ENCODE results near the gene CKAP5.
A peak's percentile ranks its signal among the peaks of the same experiment; 100 is the strongest.

CKAP5 gene

GRCh38 chr11:46736146-46736545 is 109.9 kb downstream of the CKAP5 start:
- Histone ChIP-seq H3K4me2 (no peak overlapping the region), H3K27ac (no peak overlapping the region), H3K9me3 (no peaks in the 10 kb centered on the region), H4K20me1 (no peaks in the 10 kb centered on the region), H3K9ac (no peak overlapping the region), H3K27me3 (no peaks in the 10 kb centered on the region), H3K36me3 (peaks cover 29% of the 10 kb centered on the region), H3K4me3 (no peak overlapping the region), H3K4me1 (no peaks in the 10 kb centered on the region)
- TF ChIP-seq Cebpa-rat (IDR thresholded peaks at IDR 0.05), result no peak

GRCh38 chr11:46733234-46733633 is 112.8 kb downstream of the CKAP5 start:
- Histone ChIP-seq H3K9me3 (no peaks in the 10 kb centered on the region), H3K4me1 (no peaks in the 10 kb centered on the region), H3K27ac (no peak overlapping the region), H3K4me3 (no peak overlapping the region), H3K9ac (no peak overlapping the region), H3K36me3 (no peaks in the 10 kb centered on the region), H4K20me1 (no peaks in the 10 kb centered on the region), H3K4me2 (no peak overlapping the region), H3K27me3 (no peaks in the 10 kb centered on the region)
- no peak for TF ChIP-seq Cebpa-rat (IDR thresholded peaks at IDR 0.05)

- TF ChIP-seq Cebpa-rat (IDR thresholded peaks at IDR 0.05), result no peak
- Histone ChIP-seq H3K27me3 (no peaks in the 10 kb centered on the region), H3K9ac (no peak overlapping the region), H3K27ac (no peak overlapping the region), H3K9me3 (no peaks in the 10 kb centered on the region), H4K20me1 (no peaks in the 10 kb centered on the region), H3K4me3 (no peak overlapping the region), H3K36me3 (no peaks in the 10 kb centered on the region), H3K4me2 (no peak overlapping the region), H3K4me1 (no peaks in the 10 kb centered on the region)
These were observed 114.5 kb downstream of the CKAP5 start for GRCh38 chr11:46731545-46731944.

GRCh38 chr11:46729110-46730027 is 116.7 kb downstream of the CKAP5 start:
- no peak overlapping the region for H3K4me2 ChIP-seq
- H3K4me3 ChIP-seq, result no peak overlapping the region
- H3K27ac ChIP-seq, result no peak overlapping the region
- H3K4me1 ChIP-seq, result peaks cover 2% of the 10 kb centered on the region
- TF ChIP-seq Cebpa-rat (IDR thresholded peaks at IDR 0.05), result no peak
- no peak overlapping the region for H3K9ac ChIP-seq
- H4K20me1 ChIP-seq, result no peaks in the 10 kb centered on the region
- H3K36me3 ChIP-seq, result no peaks in the 10 kb centered on the region
- no peaks in the 10 kb centered on the region for H3K9me3 ChIP-seq
- H3K27me3 ChIP-seq, result no peaks in the 10 kb centered on the region

- Histone ChIP-seq H4K20me1 (no peaks in the 10 kb centered on the region), H3K27ac (no peak overlapping the region), H3K9ac (no peak overlapping the region), H3K4me2 (no peak overlapping the region), H3K36me3 (no peaks in the 10 kb centered on the region), H3K4me1 (peaks cover 9% of the 10 kb centered on the region), H3K27me3 (no peaks in the 10 kb centered on the region), H3K4me3 (no peak overlapping the region), H3K9me3 (no peaks in the 10 kb centered on the region)
- no peak for TF ChIP-seq Cebpa-rat (IDR thresholded peaks at IDR 0.05)
These were observed 117.4 kb downstream of the CKAP5 start for GRCh38 chr11:46728659-46729040.

GRCh38 chr11:46727952-46728658 is 118.0 kb downstream of the CKAP5 start:
- Histone ChIP-seq H3K36me3 (no peaks in the 10 kb centered on the region), H4K20me1 (no peaks in the 10 kb centered on the region), H3K27me3 (no peaks in the 10 kb centered on the region), H3K9me3 (no peaks in the 10 kb centered on the region), H3K27ac (no peak overlapping the region), H3K9ac (no peak overlapping the region), H3K4me2 (no peak overlapping the region), H3K4me3 (no peak overlapping the region), H3K4me1 (peaks cover 11% of the 10 kb centered on the region)
- no peak for TF ChIP-seq Cebpa-rat (IDR thresholded peaks at IDR 0.05)

GRCh38 chr11:46726206-46726862 is 119.7 kb downstream of the CKAP5 start:
- Histone ChIP-seq H3K27me3 (no peaks in the 10 kb centered on the region), H3K27ac (no peak overlapping the region), H3K36me3 (no peaks in the 10 kb centered on the region), H3K4me1 (peaks cover 11% of the 10 kb centered on the region), H3K4me3 (no peak overlapping the region), H3K4me2 (no peak overlapping the region), H3K9me3 (no peaks in the 10 kb centered on the region), H3K9ac (no peak overlapping the region), H4K20me1 (no peaks in the 10 kb centered on the region)
- no peak for TF ChIP-seq Cebpa-rat (IDR thresholded peaks at IDR 0.05)

- Histone ChIP-seq H3K4me3 (no peak overlapping the region), H3K27ac (no peak overlapping the region), H3K9me3 (no peaks in the 10 kb centered on the region), H3K36me3 (no peaks in the 10 kb centered on the region), H3K4me1 (peaks cover 11% of the 10 kb centered on the region), H3K9ac (no peak overlapping the region), H3K4me2 (no peak overlapping the region), H3K27me3 (no peaks in the 10 kb centered on the region), H4K20me1 (no peaks in the 10 kb centered on the region)
- TF ChIP-seq Cebpa-rat (IDR thresholded peaks at IDR 0.05), result no peak
These were observed 120.5 kb downstream of the CKAP5 start for GRCh38 chr11:46725338-46726205.

- peak overlapping the region; percentile 33; the same call in 1 of the 2 replicates for H3K9ac ChIP-seq
- H3K27me3 ChIP-seq, result no peaks in the 10 kb centered on the region
- no peak overlapping the region for H3K4me3 ChIP-seq
- H3K4me2 ChIP-seq, result peak overlapping the region; percentile 60
- no peaks in the 10 kb centered on the region for H3K9me3 ChIP-seq
- peaks cover 11% of the 10 kb centered on the region for H3K4me1 ChIP-seq
- H3K36me3 ChIP-seq, result no peaks in the 10 kb centered on the region
- TF ChIP-seq Cebpa-rat (IDR thresholded peaks at IDR 0.05), result no peak
- 0 out of 2 replicates have a peak overlapping the region, but pooled peaks have one; percentile 2 for H3K27ac ChIP-seq
- H4K20me1 ChIP-seq, result no peaks in the 10 kb centered on the region
These were observed 122.0 kb downstream of the CKAP5 start for GRCh38 chr11:46724088-46724487.

Data from BLaER1 (cell line).